ENCODE results near the gene GDF9.

Gene GDF9

GRCh38 chr5:132866342-132867045 is at the start of gene GDF9, which contains the start of gene UQCRQ:
Gene GDF9 (minus strand): TSS chr5:132866469. CDS start chr5:132864533, 1,936 bp downstream.
Gene UQCRQ (plus strand): TSS chr5:132866642. CDS start chr5:132866882, 240 bp downstream.
- DNase-seq: peak; percentile 99

- peak; percentile 59 for DNase-seq
These were observed 49.4 kb upstream of the GDF9 start for GRCh38 chr5:132915681-132916080.

- DNase-seq: no peak
These were observed 43.4 kb upstream of the GDF9 start for GRCh38 chr5:132909702-132910101.

GRCh38 chr5:132907161-132907560 is 40.9 kb upstream of the GDF9 start:
- no peak for DNase-seq

- DNase-seq: peak; percentile 19
These were observed 39.7 kb upstream of the GDF9 start for GRCh38 chr5:132905938-132906337.

GRCh38 chr5:132901730-132902129 is 35.5 kb upstream of the GDF9 start:
- no peak for DNase-seq

- no peak for DNase-seq
These were observed 34.8 kb upstream of the GDF9 start for GRCh38 chr5:132901036-132901435.

GRCh38 chr5:132898094-132898493 is 31.8 kb upstream of the GDF9 start:
- no peak for DNase-seq

- no peak for DNase-seq
These were observed 30.4 kb upstream of the GDF9 start for GRCh38 chr5:132896685-132897084.

GRCh38 chr5:132895719-132896305 is 29.5 kb upstream of the GDF9 start:
- DNase-seq: no peak

GRCh38 chr5:132890817-132891216 is 24.5 kb upstream of the GDF9 start:
- DNase-seq: no peak

GRCh38 chr5:132889501-132889900 is 23.2 kb upstream of the GDF9 start:
- no peak for DNase-seq

GRCh38 chr5:132887283-132887682 is 21.0 kb upstream of the GDF9 start:
- DNase-seq: no peak

GRCh38 chr5:132886064-132886823 is 20.0 kb upstream of the GDF9 start:
- no peak for DNase-seq

- no peak for DNase-seq
These were observed 18.3 kb upstream of the GDF9 start for GRCh38 chr5:132884548-132884947.

- DNase-seq: peak; percentile 83
These were observed 17.1 kb upstream of the GDF9 start for GRCh38 chr5:132883261-132883834.

- DNase-seq: no peak
These were observed 11.7 kb upstream of the GDF9 start for GRCh38 chr5:132877938-132878337.

GRCh38 chr5:132877466-132877865 is 11.2 kb upstream of the GDF9 start:
- no peak for DNase-seq

- no peak for DNase-seq
These were observed 9.9 kb upstream of the GDF9 start for GRCh38 chr5:132876020-132876759.

- no peak for DNase-seq
These were observed 7.6 kb upstream of the GDF9 start for GRCh38 chr5:132873930-132874271.

GRCh38 chr5:132873119-132873929 is 7.1 kb upstream of the GDF9 start, which contains the start of gene LEAP2:
Gene LEAP2 (plus strand): TSS chr5:132873668. CDS start chr5:132873695, 27 bp downstream.
- no peak for DNase-seq

GRCh38 chr5:132872788-132873118 is 6.5 kb upstream of the GDF9 start:
- no peak for DNase-seq

Measured in suppressor macrophage treated with lipopolysaccharide for 4 hours (primary cell).